Neutrophil (primary cell): ENCODE results near the gene ARHGAP9.
"Not testable (repeated sequence)": the region's sequence is repeated elsewhere in the genome, so short reads cannot be mapped to it uniquely, and the experiment has no call there.

Experiments
- H3K27ac ChIP-seq: fragments of 200-600 bp; sonication (generic); 2 replicates; pipeline ENCODE4 v1.5.1; 2016; ENCODE audit warnings: mild to moderate bottlenecking, moderate library complexity
- H3K27me3 ChIP-seq: fragments of 200-600 bp; sonication (generic); 2 replicates; pipeline ENCODE4 v1.6.0; 2016; ENCODE audit warnings: mild to moderate bottlenecking
- H3K36me3 ChIP-seq: fragments of 200-600 bp; sonication (generic); 2 replicates; pipeline ENCODE4 v1.5.1; 2017
- H3K4me1 ChIP-seq, 2 experiments: fragments of 200-600 bp in 1 of 2; sonication (generic) in 1 of 2; 1 replicate in 1 of 2; 2 replicates in 1 of 2; pipeline versions ENCODE4 v1.5.1 to v1.6.1; 2013 to 2016; ENCODE audit warnings: low read depth in 1 of 2, low read length in 1 of 2, mild to moderate bottlenecking in 1 of 2, moderate library complexity in 1 of 2; ENCODE audit not compliant: control insufficient read depth in 1 of 2, insufficient read depth in 1 of 2
- H3K4me3 ChIP-seq, 2 experiments: fragments of 200-600 bp in 1 of 2; sonication (generic) in 1 of 2; 1 replicate in 1 of 2; 2 replicates in 1 of 2; pipeline ENCODE4 v1.5.1; 2013 to 2016; ENCODE audit warnings: low read depth in 1 of 2, low read length in 1 of 2, mild to moderate bottlenecking in 1 of 2, moderate library complexity in 1 of 2
- H3K9me3 ChIP-seq: fragments of 200-600 bp; sonication (generic); 2 replicates; pipeline ENCODE4 v1.5.1; 2016
- TF ChIP-seq, protein P1 (sequence below): fragments of 200-600 bp; sonication (generic); IDR thresholded peaks from 2 replicates; pipeline ENCODE4 v1.5.1; 2016; ENCODE audit warnings: antibody characterized with exemption

The ARHGAP9 gene

DNA sequence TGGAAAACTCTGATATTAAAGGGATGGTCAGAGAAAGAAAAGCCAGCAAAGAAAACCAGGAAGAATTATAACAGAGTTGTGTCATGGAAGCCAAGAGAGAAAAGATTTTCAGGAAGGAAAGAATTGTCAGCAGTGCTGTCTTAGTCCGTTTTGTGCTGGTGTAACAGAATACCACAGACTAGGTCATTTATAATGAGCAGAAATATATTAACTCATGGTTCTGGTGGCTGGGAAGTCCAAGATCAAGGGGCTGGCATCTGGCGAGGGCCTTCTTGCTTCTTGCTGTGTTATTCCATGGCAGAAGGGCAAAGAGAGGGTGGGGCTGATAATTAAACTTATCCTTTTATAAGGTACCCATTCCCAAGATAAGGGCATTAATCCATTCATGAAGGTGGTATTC, 31.0 kb downstream of the ARHGAP9 start:
- no peaks in the 10 kb centered on the region for H3K9me3 ChIP-seq
- H3K27me3 ChIP-seq = no peaks in the 10 kb centered on the region
- no peaks in the 10 kb centered on the region for H3K36me3 ChIP-seq
- H3K4me3 ChIP-seq = no peak overlapping the region
- TF ChIP-seq, protein P1, sequence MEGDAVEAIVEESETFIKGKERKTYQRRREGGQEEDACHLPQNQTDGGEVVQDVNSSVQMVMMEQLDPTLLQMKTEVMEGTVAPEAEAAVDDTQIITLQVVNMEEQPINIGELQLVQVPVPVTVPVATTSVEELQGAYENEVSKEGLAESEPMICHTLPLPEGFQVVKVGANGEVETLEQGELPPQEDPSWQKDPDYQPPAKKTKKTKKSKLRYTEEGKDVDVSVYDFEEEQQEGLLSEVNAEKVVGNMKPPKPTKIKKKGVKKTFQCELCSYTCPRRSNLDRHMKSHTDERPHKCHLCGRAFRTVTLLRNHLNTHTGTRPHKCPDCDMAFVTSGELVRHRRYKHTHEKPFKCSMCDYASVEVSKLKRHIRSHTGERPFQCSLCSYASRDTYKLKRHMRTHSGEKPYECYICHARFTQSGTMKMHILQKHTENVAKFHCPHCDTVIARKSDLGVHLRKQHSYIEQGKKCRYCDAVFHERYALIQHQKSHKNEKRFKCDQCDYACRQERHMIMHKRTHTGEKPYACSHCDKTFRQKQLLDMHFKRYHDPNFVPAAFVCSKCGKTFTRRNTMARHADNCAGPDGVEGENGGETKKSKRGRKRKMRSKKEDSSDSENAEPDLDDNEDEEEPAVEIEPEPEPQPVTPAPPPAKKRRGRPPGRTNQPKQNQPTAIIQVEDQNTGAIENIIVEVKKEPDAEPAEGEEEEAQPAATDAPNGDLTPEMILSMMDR = no peak
- peaks cover 0 to 9% of the 10 kb centered on the region in 2 experiments for H3K4me1 ChIP-seq
- H3K27ac ChIP-seq = no peak overlapping the region

DNA sequence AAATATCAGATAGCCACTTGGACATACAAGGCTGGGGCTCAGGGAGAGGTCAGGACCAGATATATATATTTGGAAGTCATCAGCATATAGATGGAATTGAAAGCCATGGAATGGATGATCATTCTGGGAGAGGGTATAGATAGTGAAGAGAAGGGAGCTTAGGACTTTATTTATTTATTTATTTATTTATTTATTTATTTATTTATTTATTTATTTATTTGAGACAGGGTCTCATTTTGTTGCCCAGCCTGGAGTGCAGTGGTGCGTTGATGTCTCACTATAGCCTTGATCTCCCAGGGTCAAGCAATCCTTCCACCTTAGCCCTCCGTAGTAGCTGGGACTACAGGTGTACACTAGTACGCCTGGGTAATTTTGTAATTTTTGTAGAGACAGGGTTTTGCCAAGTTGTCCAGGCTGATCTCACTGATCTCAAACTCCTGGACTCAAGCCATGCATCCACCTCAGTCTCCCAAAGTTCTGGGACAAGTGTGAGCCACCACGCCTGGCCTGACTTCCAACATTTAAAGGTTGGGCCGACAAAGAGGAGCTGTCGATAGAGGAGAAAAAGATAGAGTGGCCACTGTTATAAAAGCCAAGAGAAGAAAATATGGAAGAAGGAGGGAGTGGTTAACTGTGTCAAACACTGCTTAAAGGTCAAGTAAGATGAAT, 33.2 kb downstream of the ARHGAP9 start:
- Histone ChIP-seq H3K4me1 (peaks cover 0 to 4% of the 10 kb centered on the region in 2 experiments), H3K27ac (no peak overlapping the region), H3K9me3 (no peaks in the 10 kb centered on the region), H3K4me3 (no peak overlapping the region), H3K36me3 (no peaks in the 10 kb centered on the region), H3K27me3 (no peaks in the 10 kb centered on the region)
- TF ChIP-seq, protein P1 = no peak

DNA sequence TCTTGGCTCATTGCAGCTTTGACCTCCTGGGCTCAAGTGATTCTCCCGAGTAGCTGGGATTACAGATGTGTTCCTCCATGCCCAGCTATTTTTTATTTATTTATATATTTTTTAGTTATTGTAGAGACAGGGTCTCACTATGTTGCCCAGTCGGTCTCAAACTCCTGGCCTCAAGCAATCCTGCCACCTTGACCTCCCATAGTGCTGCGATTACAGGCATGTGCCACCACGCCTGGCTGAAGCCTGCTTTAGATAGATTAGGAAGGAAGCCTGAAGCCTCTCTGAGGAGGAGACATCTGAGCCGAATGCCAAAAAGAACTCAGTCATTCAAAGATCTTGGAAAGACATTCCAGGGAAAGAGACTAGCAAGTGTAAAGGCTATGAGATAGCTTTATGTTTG, 34.9 kb downstream of the ARHGAP9 start:
- Histone ChIP-seq H3K9me3 (no peaks in the 10 kb centered on the region), H3K4me3 (no peak overlapping the region), H3K27me3 (no peaks in the 10 kb centered on the region), H3K36me3 (no peaks in the 10 kb centered on the region), H3K27ac (no peak overlapping the region), H3K4me1 (peaks cover 13 to 17% of the 10 kb centered on the region in 2 experiments)
- TF ChIP-seq, protein P1 = no peak

DNA sequence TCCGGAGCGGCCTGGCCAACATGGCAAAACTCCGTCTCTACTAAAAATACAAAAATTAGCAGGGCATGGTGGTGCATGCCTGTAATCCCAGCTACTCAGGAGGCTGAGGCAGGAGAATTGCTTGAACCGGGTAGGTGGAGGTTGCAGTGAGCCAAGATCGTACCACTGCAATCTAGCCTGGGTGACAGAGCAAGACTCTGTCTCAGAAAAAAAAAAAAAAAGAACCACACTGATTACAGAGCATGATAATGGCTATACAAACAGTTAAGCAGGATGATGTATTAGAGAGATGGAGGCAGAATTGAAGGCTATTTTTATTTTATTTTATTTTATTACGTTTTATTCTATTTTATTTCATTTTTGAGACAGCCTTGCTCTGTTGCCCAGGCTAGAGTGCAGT, 35.3 kb downstream of the ARHGAP9 start:
- not testable (repeated sequence) for H3K4me3 ChIP-seq, H3K27ac ChIP-seq

DNA sequence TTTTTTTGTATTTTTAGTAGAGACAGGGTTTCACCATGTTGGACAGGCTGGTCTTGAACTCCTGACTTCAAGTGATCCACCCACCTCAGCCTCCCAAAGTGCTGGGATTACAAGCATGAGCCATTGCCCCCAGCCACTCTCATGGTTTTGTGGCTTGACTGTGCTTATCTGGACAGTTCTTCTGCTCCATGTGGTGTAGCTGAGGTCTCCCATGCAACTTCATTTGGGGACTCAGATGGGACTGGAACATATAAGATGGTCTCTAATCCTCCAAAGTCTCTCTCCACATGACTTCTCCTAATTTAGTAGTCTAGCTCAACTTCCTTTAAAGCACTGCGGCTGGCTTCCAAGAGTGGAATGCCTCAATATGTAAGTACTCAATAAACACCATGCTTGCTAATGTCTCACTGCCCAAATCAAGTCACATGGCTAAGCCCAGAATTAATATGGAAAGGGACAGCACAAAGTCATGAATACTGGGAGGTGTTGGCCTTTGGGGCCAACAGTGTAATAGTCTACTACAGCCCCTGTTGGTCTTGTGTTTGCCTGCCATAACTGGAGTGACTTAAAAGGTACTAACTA, 37.7 kb downstream of the ARHGAP9 start:
- TF ChIP-seq, protein P1 = no peak
- Histone ChIP-seq H3K9me3 (no peaks in the 10 kb centered on the region), H3K27ac (peak overlapping the region; percentile 4), H3K4me1 (peaks cover 16% of the 10 kb centered on the region in 2 experiments), H3K36me3 (no peaks in the 10 kb centered on the region), H3K4me3 (no peak overlapping the region), H3K27me3 (no peaks in the 10 kb centered on the region)

More for the DNA sequence above, 35.3 kb downstream of the ARHGAP9 start:
- H3K36me3 ChIP-seq, H3K9me3 ChIP-seq, H3K27me3 ChIP-seq: not testable (repeated sequence)
- peaks cover 14 to 18% of the 10 kb centered on the region in 2 experiments for H3K4me1 ChIP-seq

DNA sequence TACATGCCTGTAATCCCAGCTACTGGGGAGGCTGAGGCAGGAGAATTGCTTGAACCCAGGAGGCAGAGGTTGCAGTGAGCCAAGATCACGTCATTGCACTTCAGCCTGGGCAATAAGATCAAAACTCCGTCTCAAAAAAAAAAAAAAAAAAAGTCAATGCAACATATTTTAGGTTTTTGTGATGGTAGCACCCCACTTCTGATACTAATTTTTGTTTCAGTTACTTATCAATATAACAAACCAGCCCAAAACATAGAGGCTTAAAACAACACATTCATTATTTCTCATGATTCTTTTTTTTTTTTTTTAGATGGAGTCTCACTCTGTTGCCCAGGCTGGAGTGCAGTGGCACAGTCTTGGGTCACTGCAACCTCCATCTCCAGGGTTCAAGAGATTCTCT, 38.3 kb downstream of the ARHGAP9 start:
- not testable (repeated sequence) for H3K27ac ChIP-seq, H3K4me3 ChIP-seq, H3K36me3 ChIP-seq, H3K27me3 ChIP-seq, H3K9me3 ChIP-seq
- peaks cover 18 to 20% of the 10 kb centered on the region in 2 experiments for H3K4me1 ChIP-seq
